Right lobe of liver (tissue), 6 donors: ENCODE data around the gene ABCA6. TPM values are rescaled to one million over a fixed set of nuclear protein-coding genes. Genes with fewer than 3 reads are reported as not detected.

Experiments
- ATAC-seq, 4 donors: fragments of 200-7000 bp; cut with Tn5 transposase; one replicate each; pipeline ENCODE4 v1.9.1; 2020; ENCODE audit warnings: mild to moderate bottlenecking in 4 of 4, moderate library complexity in 4 of 4
- DNase-seq, 3 donors: peaks; one replicate each; pipeline ENCODE4 v3.0.0-alpha.2; 2020
- H3K27ac ChIP-seq, 3 donors: fragments of 200-600 bp; one replicate each; pipeline ENCODE4 v1.8.0; 2022
- H3K27me3 ChIP-seq, 2 donors: fragments of 200-600 bp; one replicate each; pipeline ENCODE4 v1.8.0; 2022
- H3K36me3 ChIP-seq, 4 donors: fragments of 200-600 bp; sonication (generic) in 1 of 4; one replicate each; pipeline versions ENCODE4 v1.5.1 to v1.8.0; 2017 to 2022; ENCODE audit warnings: control low read depth in 1 of 4
- H3K4me1 ChIP-seq, 4 donors: fragments of 200-600 bp; sonication (generic) in 1 of 4; one replicate each; pipeline versions ENCODE4 v1.5.1 to v1.8.0; 2017 to 2022; ENCODE audit warnings: control low read depth in 1 of 4
- H3K4me3 ChIP-seq, 3 donors: fragments of 200-600 bp; one replicate each; pipeline ENCODE4 v1.8.0; 2022
- H3K9me3 ChIP-seq, 4 donors: fragments of 200-600 bp; sonication (generic) in 1 of 4; one replicate each; pipeline versions ENCODE4 v1.5.1 to v1.8.0; 2017 to 2022; ENCODE audit warnings: control low read depth in 1 of 4
- CTCF ChIP-seq, 4 donors: fragments of 200-600 bp in 3 of 4; fragments of 450-650 bp in 1 of 4; IDR thresholded peaks; one replicate each; pipeline versions ENCODE4 v1.5.1 to v1.8.0; 2016 to 2022; ENCODE audit warnings: antibody characterized with exemption in 4 of 4, mild to moderate bottlenecking in 2 of 4
- POLR2A ChIP-seq: fragments of 450-650 bp; IDR thresholded peaks from one replicate; pipeline ENCODE4 v1.6.1; 2017; ENCODE audit warnings: antibody characterized with exemption, mild to moderate bottlenecking
- WGBS: methylation state at CpG from one replicate; pipeline ENCODE4 v1.1.6; 2018; ENCODE audit warnings: low coverage, low lambda C conversion rate; ENCODE audit not compliant: insufficient coverage; ENCODE audit errors: missing lambda C conversion rate; 5-methylcytosine and 5-hydroxymethylcytosine counted together
- intact Hi-C, 2 donors: fragments of 100-400 bp; cut with DNase I; formaldehyde crosslinking; loops; one replicate each; pipeline versions ENCODE4 v1.11.2 to v1.14.1; 2022
- microRNA-seq, 2 donors: library from miRNA; unstranded; fragments of <30 nt; microRNA quantifications; one replicate each; pipeline ENCODE4, GENCODE V29; 2019 to 2020
- small RNA-seq, 2 experiments: library from RNA; depleted of rRNA; stranded (forward); fragments of <200 nt; gene quantifications; one replicate each; pipeline ENCODE3, GENCODE V24; 2016
- total RNA-seq, 6 experiments: library from RNA; depleted of rRNA in 2 of 6; stranded (reverse); fragments of >200 nt in 2 of 6; fragmentation: NEBNext Ultra II Directional in 3 of 6; extraction: Animal tissue kit (Norgen Biotek cat#: 25700) in 3 of 6; gene quantifications; one replicate each; pipeline versions ENCODE4 v1.1.0 to v1.2.4, GENCODE V29; 2016 to 2023
- donor health status: DM: no; HTN: yes; CAD: no.
- donor health status: DM: no; HTN: no; CAD: no.
- donor health status: DM: no; HTN: no; CAD: no.
- donor health status: DM: no; HTN: yes; CAD: no.
- donor health status: DM: no; HTN: yes; CAD: no.

ABCA6 gene
- total RNA-seq, 6 experiments from 2014 or later, result 54.7 to 155 (median 86.2) TPM

- peaks cover 0 to 23% (median 6%) of the 10 kb centered on the region in 4 donors for H3K36me3 ChIP-seq
- TF ChIP-seq POLR2A, result no peak
- TF ChIP-seq CTCF (IDR thresholded peaks at IDR 0.05), result no peak
- H3K4me1 ChIP-seq, result peaks cover 0 to 14% (median 3%) of the 10 kb centered on the region in 4 donors
- DNase-seq (no peak), ATAC-seq (no peak)
- no peak overlapping the region for H3K4me3 ChIP-seq
- no peak overlapping the region for H3K27ac ChIP-seq
- WGBS, result 87% methylated on average over 6 of the region's 6 CpGs
- intact Hi-C loops, result no loop called here
- no peaks in the 10 kb centered on the region for H3K9me3 ChIP-seq
- H3K27me3 ChIP-seq, result no peaks in the 10 kb centered on the region
Observed at GRCh38 chr17:69043098-69043734, 98.5 kb downstream of the ABCA6 start.

- WGBS, result 87% methylated on average over 5 of the region's 5 CpGs
- Histone ChIP-seq H3K4me3 (no peak overlapping the region), H3K4me1 (peaks cover 0 to 5% (median 0%) of the 10 kb centered on the region in 4 donors), H3K27ac (no peak overlapping the region), H3K9me3 (no peaks in the 10 kb centered on the region), H3K27me3 (no peaks in the 10 kb centered on the region), H3K36me3 (peaks cover 0 to 23% (median 6%) of the 10 kb centered on the region in 4 donors)
- ATAC-seq (no peak), DNase-seq (no peak)
- TF ChIP-seq CTCF (IDR thresholded peaks at IDR 0.05) (no peak), POLR2A (no peak)
- intact Hi-C loops, result no loop called here
Observed at GRCh38 chr17:69042308-69042707, 99.4 kb downstream of the ABCA6 start.

DNA sequence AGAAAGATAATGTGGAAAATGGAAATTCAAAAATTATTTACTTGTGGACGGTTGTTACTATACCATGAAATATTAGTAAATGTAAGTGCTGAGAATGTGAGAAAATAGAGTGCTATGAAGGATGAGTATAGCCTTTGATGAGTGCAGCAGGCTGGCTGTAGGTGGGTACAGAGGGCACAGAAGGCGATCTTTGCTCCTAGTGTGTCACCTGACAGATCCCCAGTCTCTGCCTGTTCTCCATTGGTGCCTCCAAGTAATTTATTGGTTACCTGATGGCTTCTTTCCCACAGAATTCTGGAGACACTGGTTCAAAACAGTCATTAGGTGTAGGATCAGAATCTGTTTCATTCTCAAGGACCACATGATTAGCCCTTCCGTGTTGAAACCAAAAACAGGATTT is 109.9 kb downstream of the ABCA6 start:
- TF ChIP-seq CTCF (IDR thresholded peaks at IDR 0.05) (no peak), POLR2A (no peak)
- 75% methylated on average over 3 of the region's 3 CpGs for WGBS
- intact Hi-C loops, result no loop called here

GRCh38 chr17:69030169-69030568 is 111.5 kb downstream of the ABCA6 start:
- Histone ChIP-seq H3K27me3 (no peaks in the 10 kb centered on the region), H3K27ac (no peak overlapping the region), H3K36me3 (peaks cover 0 to 58% (median 1%) of the 10 kb centered on the region in 4 donors), H3K9me3 (no peaks in the 10 kb centered on the region), H3K4me1 (no peaks in the 10 kb centered on the region), H3K4me3 (no peak overlapping the region)
- no peak for ATAC-seq
- WGBS, result 70% methylated on average over 1 of the region's 1 CpG
- no peak for DNase-seq
- TF ChIP-seq POLR2A (no peak), CTCF (IDR thresholded peaks at IDR 0.05) (no peak)
- intact Hi-C loops, result no loop called here

More for the DNA sequence above, 109.9 kb downstream of the ABCA6 start:
- DNase-seq (no peak), ATAC-seq (peak in 3 of 4 donors; percentile 32 to 50 (median 34))
- no peaks in the 10 kb centered on the region for H3K27me3 ChIP-seq
- H3K4me3 ChIP-seq, result no peak overlapping the region
- H3K36me3 ChIP-seq, result peaks cover 0 to 53% (median 0%) of the 10 kb centered on the region in 4 donors
- H3K9me3 ChIP-seq, result no peaks in the 10 kb centered on the region
- H3K27ac ChIP-seq, result no peak overlapping the region
- H3K4me1 ChIP-seq, result no peaks in the 10 kb centered on the region

Small RNAs within 50 kb of the gene (microRNA-seq; reads per million reads assigned to microRNA genes)
- gene MIR4524A (0 reads per million in 2 donors), gene MIR4524B (0 reads per million in 2 donors)

Small RNAs within 50 kb of the gene (small RNA-seq; reads per million reads assigned to genes)
- 0 to 0.65 reads per million in 2 experiments for gene MIR4524B

Other genes with a start within 250 kb of the ABCA6 start
- gene ABCA8, start 186.5 kb downstream of the ABCA6 start, total RNA-seq, result 10 to 100 TPM; 21.8 to 44.0 (median 29.9) TPM
- 10 to 100 TPM in 2 of 6 experiments, 1 to 10 TPM in 4; 4.9 to 19.4 (median 8.8) TPM for gene ABCA9, start 81.0 kb downstream of the ABCA6 start, total RNA-seq
- 1 to 10 TPM; 1.7 to 4.0 (median 2.0) TPM for gene ABCA10, start 86.9 kb upstream of the ABCA6 start, total RNA-seq
- gene ABCA5, start 185.2 kb upstream of the ABCA6 start, total RNA-seq, result 10 to 100 TPM; 34.5 to 58.2 (median 46.7) TPM